Fibroblast of mammary gland (primary cell): ENCODE data around the gene PRKRIP1.

Experiments used
- DNase-seq: peaks from one replicate; pipeline ENCODE4 v3.0.0-alpha.2; 2010; ENCODE audit warnings: low read depth
- H3K4me3 ChIP-seq: 2 replicates; pipeline ENCODE4 v1.5.1; 2011; ENCODE audit warnings: low read depth, mild to moderate bottlenecking, low read length, moderate library complexity; ENCODE audit not compliant: control insufficient read depth
- TF ChIP-seq, protein P1 (sequence below): conservative IDR thresholded peaks from 2 replicates; pipeline ENCODE4 v1.5.1; 2011; ENCODE audit warnings: low read depth, low read length, inconsistent platforms; ENCODE audit not compliant: control insufficient read depth, insufficient read depth

The PRKRIP1 gene

DNA sequence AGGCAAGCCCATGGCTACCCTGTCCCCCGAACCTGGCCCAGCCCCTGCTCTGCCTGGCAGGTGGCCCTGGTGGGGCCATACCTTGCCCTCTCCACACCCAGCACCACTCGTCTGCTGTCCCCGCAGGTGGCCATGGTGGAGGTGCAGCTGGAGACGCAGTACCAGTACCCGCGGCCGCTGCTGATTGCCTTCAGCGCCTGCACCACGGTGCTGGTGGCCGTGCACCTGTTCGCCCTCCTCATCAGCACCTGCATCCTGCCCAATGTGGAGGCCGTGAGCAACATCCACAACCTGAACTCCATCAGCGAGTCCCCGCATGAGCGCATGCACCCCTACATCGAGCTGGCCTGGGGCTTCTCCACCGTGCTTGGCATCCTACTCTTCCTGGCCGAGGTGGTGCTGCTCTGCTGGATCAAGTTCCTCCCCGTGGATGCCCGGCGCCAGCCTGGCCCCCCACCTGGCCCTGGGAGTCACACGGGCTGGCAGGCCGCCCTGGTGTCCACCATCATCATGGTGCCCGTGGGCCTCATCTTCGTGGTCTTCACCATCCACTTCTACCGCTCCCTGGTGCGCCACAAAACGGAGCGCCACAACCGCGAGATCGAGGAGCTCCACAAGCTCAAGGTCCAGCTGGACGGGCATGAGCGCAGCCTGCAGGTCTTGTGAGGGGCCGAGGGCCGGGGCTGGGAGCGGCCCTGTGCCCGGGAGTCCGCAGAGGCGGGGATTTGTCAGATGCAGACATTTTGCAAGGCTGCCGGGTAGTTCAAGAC is 50.4 kb downstream of the PRKRIP1 start:
- no peak for DNase-seq
- H3K4me3 ChIP-seq, result no peak overlapping the region
- TF ChIP-seq, protein P1, sequence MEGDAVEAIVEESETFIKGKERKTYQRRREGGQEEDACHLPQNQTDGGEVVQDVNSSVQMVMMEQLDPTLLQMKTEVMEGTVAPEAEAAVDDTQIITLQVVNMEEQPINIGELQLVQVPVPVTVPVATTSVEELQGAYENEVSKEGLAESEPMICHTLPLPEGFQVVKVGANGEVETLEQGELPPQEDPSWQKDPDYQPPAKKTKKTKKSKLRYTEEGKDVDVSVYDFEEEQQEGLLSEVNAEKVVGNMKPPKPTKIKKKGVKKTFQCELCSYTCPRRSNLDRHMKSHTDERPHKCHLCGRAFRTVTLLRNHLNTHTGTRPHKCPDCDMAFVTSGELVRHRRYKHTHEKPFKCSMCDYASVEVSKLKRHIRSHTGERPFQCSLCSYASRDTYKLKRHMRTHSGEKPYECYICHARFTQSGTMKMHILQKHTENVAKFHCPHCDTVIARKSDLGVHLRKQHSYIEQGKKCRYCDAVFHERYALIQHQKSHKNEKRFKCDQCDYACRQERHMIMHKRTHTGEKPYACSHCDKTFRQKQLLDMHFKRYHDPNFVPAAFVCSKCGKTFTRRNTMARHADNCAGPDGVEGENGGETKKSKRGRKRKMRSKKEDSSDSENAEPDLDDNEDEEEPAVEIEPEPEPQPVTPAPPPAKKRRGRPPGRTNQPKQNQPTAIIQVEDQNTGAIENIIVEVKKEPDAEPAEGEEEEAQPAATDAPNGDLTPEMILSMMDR, result no peak

GRCh38 chr7:102447311-102447710 is 51.1 kb downstream of the PRKRIP1 start:
- no peak overlapping the region for H3K4me3 ChIP-seq
- TF ChIP-seq, protein P1, result no peak
- no peak for DNase-seq

DNA sequence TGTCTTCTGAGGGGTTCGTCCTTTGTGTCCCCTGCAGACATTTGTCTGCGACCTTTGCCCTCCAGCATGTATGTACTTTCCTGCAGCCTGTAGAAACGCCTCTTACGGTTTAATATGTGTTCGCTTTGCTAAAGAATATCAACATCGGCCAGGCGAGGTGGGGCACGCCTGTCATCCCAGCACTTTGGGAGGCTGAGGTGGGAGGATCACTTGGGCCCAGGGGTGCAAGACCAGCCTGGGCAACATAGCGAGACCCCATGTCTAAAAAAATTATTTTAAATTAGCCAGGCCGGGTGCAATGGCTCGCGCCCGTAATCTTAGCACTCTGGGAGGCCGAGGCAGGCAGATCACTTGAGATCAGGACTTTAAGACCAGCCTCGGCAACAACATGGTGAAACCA is 53.0 kb downstream of the PRKRIP1 start:
- no peak for DNase-seq
- no peak overlapping the region for H3K4me3 ChIP-seq
- TF ChIP-seq, protein P1, result no peak

DNA sequence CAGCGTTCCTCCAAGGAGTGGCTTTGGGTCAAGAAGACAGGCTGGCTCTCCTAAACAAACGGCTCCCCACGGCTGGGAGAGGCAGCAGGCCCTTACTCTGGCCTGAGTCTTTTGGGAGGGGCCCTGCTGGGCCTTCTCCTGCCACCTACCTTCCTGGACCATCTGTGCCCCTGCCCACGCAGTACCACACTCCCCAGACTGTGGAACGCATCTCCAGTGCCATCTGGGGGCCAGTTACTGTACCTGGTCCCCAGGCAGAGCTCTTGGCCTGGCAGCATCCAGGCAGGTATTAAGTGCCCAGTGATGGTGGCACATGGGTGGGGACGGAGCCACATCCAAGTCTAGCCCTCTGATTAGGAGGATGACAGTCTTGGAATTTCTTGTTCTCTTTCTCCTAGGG is 54.1 kb downstream of the PRKRIP1 start:
- no peak for DNase-seq

GRCh38 chr7:102451371-102452054 is 55.4 kb downstream of the PRKRIP1 start:
- H3K4me3 ChIP-seq, result no peak overlapping the region
- TF ChIP-seq, protein P1, result no peak
- DNase-seq, result peak; percentile 35

More for the DNA sequence above, 54.1 kb downstream of the PRKRIP1 start:
- TF ChIP-seq, protein P1, result peak; percentile 7
- no peak overlapping the region for H3K4me3 ChIP-seq

- TF ChIP-seq, protein P1, result no peak
- H3K4me3 ChIP-seq, result no peak overlapping the region
- DNase-seq, result no peak
Measured at GRCh38 chr7:102452451-102452850, 56.3 kb downstream of the PRKRIP1 start.
